Activated CD8-positive, alpha-beta T cell treated with anti-CD3 and anti-CD28 coated beads, Interleukin-2, amount 10 ng/mL, durations not matched to agents 7 days and 5 days (primary cell): Measurements from ENCODE around the gene KIAA0319L. TPM values are rescaled to one million over a fixed set of nuclear protein-coding genes. Genes with fewer than 3 reads are reported as not detected.
A peak's percentile ranks its signal among the peaks of the same experiment; 100 is the strongest.

Source experiments
- ATAC-seq: fragments of 150-1000 bp; cut with Tn5 transposase; one replicate; pipeline ENCODE4 v1.10.0; 2021; ENCODE audit warnings: moderate library complexity
- CTCF ChIA-PET: fragments of 350-600 bp; sonication (Branson Sonifier 250); formaldehyde crosslinking; loops from one replicate; lab custom pipeline; 2021; ENCODE audit warnings: antibody characterized with exemption; lab: Charles Lee
- POLR2A ChIA-PET: fragments of 350-600 bp; sonication (Branson Sonifier 250); formaldehyde crosslinking; loops from one replicate; lab custom pipeline; 2021; ENCODE audit warnings: antibody characterized with exemption; lab: Charles Lee
- DNase-seq: peaks from one replicate; pipeline ENCODE4 v3.0.0-alpha.2; 2020
- H3K27ac Mint-ChIP-seq: one replicate; pipeline ENCODE4 v1.8.0; 2021; ENCODE audit warnings: mild to moderate bottlenecking, mixed read lengths
- H3K27me3 Mint-ChIP-seq: one replicate; pipeline ENCODE4 v1.8.0; 2021; ENCODE audit warnings: low read depth, mixed read lengths
- H3K36me3 Mint-ChIP-seq: one replicate; pipeline ENCODE4 v1.8.0; 2021; ENCODE audit warnings: low read depth, mixed read lengths
- H3K4me1 Mint-ChIP-seq: one replicate; pipeline ENCODE4 v1.8.0; 2021; ENCODE audit warnings: low read depth, mixed read lengths
- H3K4me3 Mint-ChIP-seq: one replicate; pipeline ENCODE4 v1.8.0; 2021; ENCODE audit warnings: mild to moderate bottlenecking, mixed read lengths
- H3K9me3 Mint-ChIP-seq: one replicate; pipeline ENCODE4 v1.8.0; 2022; ENCODE audit warnings: mixed read lengths; ENCODE audit not compliant: insufficient read depth
- total RNA-seq, 2 experiments: library from RNA; stranded (reverse); gene quantifications; one replicate each; pipeline ENCODE4 v1.2.3, GENCODE V29; 2021

Gene KIAA0319L
- total RNA-seq, 2 experiments from 2014 or later = 27.0 to 36.1 TPM

DNA sequence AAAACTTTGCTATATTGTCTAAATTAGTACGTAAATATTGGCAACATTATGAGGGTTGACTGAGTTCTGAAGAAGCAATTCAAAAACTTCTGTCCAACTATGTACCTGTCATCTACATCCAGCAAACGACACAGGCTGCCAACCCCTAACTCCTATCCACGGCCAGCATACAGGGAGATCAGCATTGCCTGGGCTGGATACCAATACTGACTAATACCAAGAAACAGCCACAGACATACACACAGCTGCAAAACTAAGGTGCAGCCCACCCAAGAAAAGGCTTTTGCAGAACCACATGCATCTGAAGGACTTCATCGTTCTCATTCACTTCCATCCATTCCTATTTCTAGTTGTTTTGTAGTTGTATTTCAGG is 2.0 kb downstream of the KIAA0319L start:
- ChIA-PET CTCF (interaction anchor here (1.2 to 2.9 kb wide), 4 partner anchors 9 to 103 kb away, joined by 4 to 39 read pairs (median 9); no protein-coding TSS in a partner anchor), POLR2A (no interaction called here)
- H3K27me3 Mint-ChIP-seq = no peaks in the 10 kb centered on the region
- no peak for DNase-seq
- H3K4me3 Mint-ChIP-seq = no peak overlapping the region
- no peak overlapping the region for H3K27ac Mint-ChIP-seq
- H3K36me3 Mint-ChIP-seq = peaks cover 22% of the 10 kb centered on the region
- H3K4me1 Mint-ChIP-seq = peaks cover 45% of the 10 kb centered on the region
- ATAC-seq = no peak
- no peaks in the 10 kb centered on the region for H3K9me3 Mint-ChIP-seq

GRCh38 chr1:35554266-35555211 is 2.7 kb downstream of the KIAA0319L start:
- no peak overlapping the region for H3K27ac Mint-ChIP-seq
- CTCF ChIA-PET = interaction anchor here (3.8 kb wide), 1 partner anchor 103 kb away, joined by 24 read pairs; no protein-coding TSS in a partner anchor
- ATAC-seq (no peak), DNase-seq (no peak)
- no peak overlapping the region for H3K4me3 Mint-ChIP-seq
- no peaks in the 10 kb centered on the region for H3K27me3 Mint-ChIP-seq
- peaks cover 27% of the 10 kb centered on the region for H3K36me3 Mint-ChIP-seq
- peaks cover 44% of the 10 kb centered on the region for H3K4me1 Mint-ChIP-seq
- H3K9me3 Mint-ChIP-seq = no peaks in the 10 kb centered on the region
- POLR2A ChIA-PET = no interaction called here

DNA sequence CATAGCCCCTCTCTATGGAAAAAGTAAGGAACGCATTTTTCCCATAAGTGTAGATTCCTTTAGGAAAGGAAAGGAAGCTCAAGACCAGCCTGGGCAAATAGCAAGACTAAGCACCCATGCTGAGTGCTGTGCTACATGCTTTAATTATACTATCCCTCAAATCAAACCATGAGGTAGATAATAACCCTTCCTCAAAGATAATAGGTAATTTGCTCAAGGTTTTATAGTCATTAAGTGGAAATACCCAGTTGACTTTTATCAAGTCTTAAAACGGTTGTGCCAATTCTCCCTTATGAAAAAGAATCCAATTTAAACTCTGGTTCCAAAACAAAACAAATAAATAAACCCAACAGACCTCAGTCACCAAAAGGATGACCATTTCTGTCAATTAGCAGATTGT is 3.4 kb downstream of the KIAA0319L start:
- DNase-seq = no peak
- H3K27ac Mint-ChIP-seq = no peak overlapping the region
- peaks cover 38% of the 10 kb centered on the region for H3K4me1 Mint-ChIP-seq
- peaks cover 28% of the 10 kb centered on the region for H3K36me3 Mint-ChIP-seq
- ChIA-PET CTCF (interaction anchor here (2.8 to 3.8 kb wide), 2 partner anchors 11 to 102 kb away, joined by 15 to 24 read pairs; no protein-coding TSS in a partner anchor), POLR2A (no interaction called here)
- ATAC-seq = no peak
- H3K27me3 Mint-ChIP-seq = no peaks in the 10 kb centered on the region
- no peaks in the 10 kb centered on the region for H3K9me3 Mint-ChIP-seq
- no peak overlapping the region for H3K4me3 Mint-ChIP-seq

DNA sequence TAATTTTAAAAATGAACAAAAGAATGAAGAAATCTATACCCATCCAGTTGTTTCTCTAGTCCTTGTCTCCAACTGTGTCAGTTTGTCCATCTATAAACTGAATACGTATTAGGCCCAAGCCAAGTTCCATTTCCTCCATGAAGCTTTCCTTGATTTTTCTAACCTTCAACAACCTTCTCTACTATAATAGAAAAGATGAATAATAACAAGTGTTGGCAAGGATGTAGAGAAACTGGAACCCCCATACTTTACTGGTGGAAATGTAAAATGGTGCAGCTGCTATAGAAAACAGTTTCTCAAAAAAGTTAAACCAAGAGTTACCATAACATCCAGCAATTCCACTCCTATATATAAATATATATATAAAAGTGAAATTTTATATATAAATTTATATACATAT is 10.6 kb downstream of the KIAA0319L start:
- Mint-ChIP-seq H3K36me3 (peaks cover 32% of the 10 kb centered on the region), H3K4me3 (no peak overlapping the region), H3K4me1 (peaks cover 15% of the 10 kb centered on the region), H3K9me3 (no peaks in the 10 kb centered on the region), H3K27me3 (no peaks in the 10 kb centered on the region), H3K27ac (no peak overlapping the region)
- no peak for DNase-seq
- no peak for ATAC-seq
- POLR2A ChIA-PET = no interaction called here
- CTCF ChIA-PET = interaction anchor here (1.1 to 4.4 kb wide), 2 partner anchors 38 to 94 kb away, joined by 3 to 111 read pairs; no protein-coding TSS in a partner anchor

DNA sequence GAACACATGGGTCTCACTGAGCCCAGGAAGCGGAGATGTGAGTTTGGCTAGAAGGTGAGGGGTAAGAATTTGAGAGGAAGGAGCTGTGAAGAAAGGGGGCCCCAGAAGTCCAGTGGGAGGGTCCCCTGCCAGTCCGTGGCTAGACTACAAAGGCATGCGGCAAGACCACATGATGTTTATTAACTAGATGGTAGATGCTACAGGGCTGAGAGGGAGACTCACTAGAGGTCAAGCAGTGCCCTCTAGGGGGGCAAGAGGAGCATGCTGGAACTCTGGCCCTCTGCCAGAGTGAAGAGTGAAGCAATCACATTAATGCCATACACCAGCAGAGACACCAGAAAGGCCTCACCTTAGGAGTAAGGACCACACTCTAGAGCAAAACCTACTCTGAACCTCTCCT is 12.2 kb downstream of the KIAA0319L start:
- DNase-seq = peak; percentile 70
- no peaks in the 10 kb centered on the region for H3K9me3 Mint-ChIP-seq
- H3K36me3 Mint-ChIP-seq = peaks cover 34% of the 10 kb centered on the region
- CTCF ChIA-PET = interaction anchor here (0.8 to 4.4 kb wide), 13 partner anchors 9 to 343 kb away, joined by 3 to 111 read pairs (median 4); no protein-coding TSS in a partner anchor
- POLR2A ChIA-PET = interaction anchor here (1.1 to 1.5 kb wide), 2 partner anchors 12 to 94 kb away, joined by 3 to 7 read pairs; partner anchors contain the start of gene KIAA0319L
- H3K4me3 Mint-ChIP-seq = no peak overlapping the region
- H3K27ac Mint-ChIP-seq = no peak overlapping the region
- H3K4me1 Mint-ChIP-seq = peaks cover 28% of the 10 kb centered on the region
- peak; percentile 89 for ATAC-seq
- no peaks in the 10 kb centered on the region for H3K27me3 Mint-ChIP-seq

DNA sequence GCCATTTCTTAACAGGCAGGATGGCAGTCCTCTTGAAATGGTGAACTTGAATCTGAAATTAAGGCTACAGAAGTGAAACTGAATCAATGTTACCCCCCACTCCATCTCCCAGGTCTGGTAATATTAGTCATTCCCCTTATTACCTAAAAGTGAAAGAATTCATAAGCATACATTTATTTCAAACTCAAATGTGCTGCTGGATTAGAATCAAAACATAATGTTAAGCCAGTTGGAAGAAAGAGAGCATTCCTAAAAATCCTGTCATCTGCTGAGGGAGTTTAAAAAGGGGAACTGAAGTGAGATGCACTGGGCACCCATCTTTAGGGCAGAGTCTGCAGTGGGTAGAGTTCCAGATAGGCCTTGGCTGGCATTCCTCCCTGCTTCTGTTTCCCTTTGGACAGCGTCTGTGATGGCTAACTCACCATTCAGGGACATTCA is 17.4 kb downstream of the KIAA0319L start:
- Mint-ChIP-seq H3K27ac (peak overlapping the region; percentile 94), H3K9me3 (no peaks in the 10 kb centered on the region), H3K4me1 (peaks cover 52% of the 10 kb centered on the region), H3K36me3 (peaks cover 39% of the 10 kb centered on the region), H3K27me3 (no peaks in the 10 kb centered on the region), H3K4me3 (no peak overlapping the region)
- ATAC-seq (no peak), DNase-seq (no peak)
- ChIA-PET POLR2A (interaction anchor here (1.0 to 2.6 kb wide), 3 partner anchors 17 to 230 kb away, joined by 4 to 19 read pairs (median 15); partner anchors contain the start of genes CLSPN, KIAA0319L and NCDN), CTCF (interaction anchor here (0.9 to 12.5 kb wide), 8 partner anchors 8 to 687 kb away, joined by 3 to 215 read pairs (median 4); no protein-coding TSS in a partner anchor)

DNA sequence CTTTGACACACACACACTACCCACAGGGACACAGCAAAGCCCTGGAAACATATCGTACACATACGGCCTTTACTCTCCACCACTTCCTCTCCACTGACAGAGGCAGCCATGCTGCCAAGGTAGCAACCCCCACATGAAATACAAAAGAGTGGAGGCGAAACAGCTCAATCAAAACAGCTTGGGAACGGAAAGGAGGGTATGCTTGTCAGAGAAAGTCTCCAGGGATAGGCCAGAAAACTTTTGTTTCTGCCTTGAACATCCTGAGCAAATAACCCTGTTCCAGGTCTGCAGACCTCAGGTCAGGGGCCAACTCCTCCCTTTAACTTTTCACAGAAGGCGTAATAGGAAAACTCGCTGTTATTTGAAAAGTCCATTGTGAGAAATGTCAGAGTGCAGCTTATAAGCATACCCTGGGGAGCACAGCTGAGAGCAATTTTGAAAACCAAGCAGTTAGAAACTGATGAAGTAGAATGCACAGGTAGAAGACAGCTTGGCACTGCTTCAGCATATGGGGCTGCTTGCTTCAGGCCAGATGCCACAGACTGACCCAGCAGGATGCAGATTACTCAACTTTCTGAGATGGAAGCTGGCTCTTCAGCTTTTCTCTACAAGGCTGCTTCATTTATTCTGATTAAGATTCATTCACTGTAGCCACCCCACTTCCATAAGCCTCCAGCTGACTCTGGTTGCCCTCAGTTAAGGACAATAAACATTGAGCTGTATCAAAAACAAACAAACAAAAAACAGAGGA is 18.0 kb downstream of the KIAA0319L start:
- Mint-ChIP-seq H3K27ac (peak overlapping the region; percentile 94), H3K4me3 (peak overlapping the region; percentile 64), H3K9me3 (no peaks in the 10 kb centered on the region), H3K4me1 (peaks cover 49% of the 10 kb centered on the region), H3K27me3 (no peaks in the 10 kb centered on the region), H3K36me3 (peaks cover 41% of the 10 kb centered on the region)
- POLR2A ChIA-PET = interaction anchor here (1.0 to 2.6 kb wide), 3 partner anchors 18 to 230 kb away, joined by 4 to 19 read pairs (median 15); partner anchors contain the start of genes CLSPN, KIAA0319L and NCDN
- ATAC-seq = peak; percentile 95
- peak; percentile 71 for DNase-seq
- CTCF ChIA-PET = interaction anchor here (0.9 to 12.5 kb wide), 10 partner anchors 9 to 687 kb away, joined by 3 to 215 read pairs (median 6); no protein-coding TSS in a partner anchor

DNA sequence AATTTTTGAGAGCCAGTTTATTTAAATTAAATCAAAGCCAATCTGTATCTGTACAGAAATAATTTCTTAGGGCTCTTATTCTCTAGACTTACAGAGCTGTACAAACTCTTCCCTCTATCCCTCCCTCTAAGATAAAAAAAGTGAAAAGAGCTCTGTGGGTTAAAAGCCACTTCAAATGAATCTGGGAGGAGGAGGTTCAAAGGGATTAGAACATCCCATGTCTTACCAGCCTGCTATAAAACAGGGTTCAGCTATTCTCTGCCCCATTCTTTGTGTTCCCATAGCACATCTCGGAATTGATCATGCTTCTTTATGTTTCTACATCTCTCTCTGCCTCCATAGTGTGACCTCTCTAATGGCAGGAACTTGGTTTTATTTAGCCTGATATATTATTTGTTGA is 19.4 kb downstream of the KIAA0319L start:
- no peaks in the 10 kb centered on the region for H3K27me3 Mint-ChIP-seq
- peaks cover 50% of the 10 kb centered on the region for H3K36me3 Mint-ChIP-seq
- no peak for ATAC-seq
- H3K27ac Mint-ChIP-seq = peak overlapping the region; percentile 27
- DNase-seq = no peak
- no peak overlapping the region for H3K4me3 Mint-ChIP-seq
- ChIA-PET POLR2A (interaction anchor here (1.4 kb wide), 1 partner anchor 19 kb away, joined by 5 read pairs; the partner anchor contains the start of gene KIAA0319L), CTCF (interaction anchor here (1.0 to 12.5 kb wide), 8 partner anchors 12 to 178 kb away, joined by 3 to 215 read pairs (median 6); no protein-coding TSS in a partner anchor)
- H3K4me1 Mint-ChIP-seq = peaks cover 49% of the 10 kb centered on the region
- no peaks in the 10 kb centered on the region for H3K9me3 Mint-ChIP-seq

GRCh38 chr1:35536556-35537162 is 20.5 kb downstream of the KIAA0319L start:
- Mint-ChIP-seq H3K4me3 (no peak overlapping the region), H3K36me3 (peaks cover 54% of the 10 kb centered on the region), H3K27ac (no peak overlapping the region), H3K27me3 (no peaks in the 10 kb centered on the region), H3K9me3 (no peaks in the 10 kb centered on the region), H3K4me1 (peaks cover 44% of the 10 kb centered on the region)
- no peak for ATAC-seq
- DNase-seq = no peak
- ChIA-PET CTCF (interaction anchor here (0.9 to 12.5 kb wide), 6 partner anchors 8 to 280 kb away, joined by 3 to 215 read pairs (median 4); no protein-coding TSS in a partner anchor), POLR2A (interaction anchor here (1.1 to 1.3 kb wide), 2 partner anchors 30 to 37 kb away, joined by 4 read pairs; no protein-coding TSS in a partner anchor)

DNA sequence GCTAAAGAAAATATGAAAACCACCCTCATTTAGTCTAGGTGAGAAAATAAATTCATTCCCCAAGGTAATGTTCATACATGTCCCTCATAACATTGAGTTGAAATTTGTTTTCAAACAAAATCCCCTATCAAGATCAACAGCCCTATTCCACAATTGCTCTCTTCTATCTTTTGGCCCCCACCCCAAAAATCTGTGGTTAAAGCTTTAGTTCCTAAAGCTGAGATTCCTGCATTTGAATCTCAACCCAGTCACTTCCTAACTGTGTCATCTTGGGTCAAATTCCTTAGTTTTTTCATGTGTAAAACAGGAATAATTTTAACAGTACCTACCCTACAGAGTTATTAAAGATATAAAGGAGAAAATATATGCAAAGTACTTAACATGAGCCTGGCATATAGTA is 22.0 kb downstream of the KIAA0319L start:
- CTCF ChIA-PET = interaction anchor here (1.4 to 12.5 kb wide), 2 partner anchors 26 to 82 kb away, joined by 3 to 215 read pairs; no protein-coding TSS in a partner anchor
- ATAC-seq = no peak
- peaks cover 7% of the 10 kb centered on the region for H3K9me3 Mint-ChIP-seq
- H3K4me1 Mint-ChIP-seq = peaks cover 32% of the 10 kb centered on the region
- no peak overlapping the region for H3K27ac Mint-ChIP-seq
- DNase-seq = no peak
- no peak overlapping the region for H3K4me3 Mint-ChIP-seq
- no peaks in the 10 kb centered on the region for H3K27me3 Mint-ChIP-seq
- POLR2A ChIA-PET = interaction anchor here (0.7 kb wide), 1 partner anchor 342 kb away, joined by 5 read pairs; the partner anchor contains the start of gene SFPQ
- H3K36me3 Mint-ChIP-seq = peaks cover 59% of the 10 kb centered on the region
